A549 (cell line): ENCODE measurements around the gene TNNT2.

Experiments used
- ELK1 ChIP-seq: fragments of 150-350 bp; IDR thresholded peaks from 2 replicates; pipeline ENCODE4 v1.6.1; 2014; ENCODE audit warnings: low read depth, mild to moderate bottlenecking, low read length
- EP300 ChIP-seq, 2 experiments: fragments of >200 bp; sonication (Bioruptor Twin); formaldehyde crosslinking; IDR thresholded peaks; 2 replicates in 1 of 2; 3 replicates in 1 of 2; pipeline ENCODE4 v1.6.1; 2016 to 2017
- RFX5 ChIP-seq: fragments of 450-650 bp; IDR thresholded peaks from 2 replicates; pipeline ENCODE4 v1.7.1; 2014; ENCODE audit warnings: antibody characterized with exemption, mild to moderate bottlenecking, moderate library complexity

DNA sequence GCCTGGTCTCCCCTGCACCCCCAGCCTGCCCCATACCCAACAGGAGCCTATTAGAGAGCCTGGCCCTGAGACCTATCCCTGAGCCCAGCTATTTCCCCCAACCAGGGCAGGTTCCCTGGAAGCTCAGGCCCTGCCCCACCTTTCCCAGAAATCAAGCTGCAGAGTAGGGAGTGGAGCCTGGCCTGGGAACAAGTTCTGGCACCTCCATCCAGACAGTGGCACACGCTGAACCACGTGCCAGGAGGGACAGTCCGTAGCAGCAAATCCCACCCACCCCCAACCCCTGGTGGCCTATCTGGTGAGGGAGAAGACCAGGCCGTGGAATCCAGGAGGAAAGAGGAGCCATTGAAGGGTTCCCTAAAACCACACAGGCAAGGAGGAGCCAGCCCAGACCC, 22.6 kb downstream of the TNNT2 start:
- TF ChIP-seq RFX5, result no peak
- no peak for TF ChIP-seq ELK1
- TF ChIP-seq EP300 (IDR thresholded peaks at IDR 0.05), result no peak
